H9 (cell line): ENCODE results near the gene ERC2. TPM values are rescaled to one million over a fixed set of nuclear protein-coding genes. Genes with fewer than 3 reads are reported as not detected.

Experiments
- DNase-seq: peaks from one replicate; pipeline ENCODE4 v3.0.0-alpha.2; 2017
- H2AFZ ChIP-seq: one replicate; pipeline ENCODE4 v1.6.1; 2013; ENCODE audit warnings: mild to moderate bottlenecking, low read length, control low read depth, moderate library complexity
- H2AK5ac ChIP-seq: 2 replicates; pipeline ENCODE4 v1.6.1; 2013; ENCODE audit warnings: low read length, control low read depth, mixed read lengths; ENCODE audit not compliant: insufficient read length
- H2BK120ac ChIP-seq: one replicate; pipeline ENCODE4 v1.6.1; 2013; ENCODE audit warnings: low read depth, mild to moderate bottlenecking, low read length, control low read depth, inconsistent platforms; ENCODE audit not compliant: poor library complexity, severe bottlenecking
- H2BK12ac ChIP-seq: 2 replicates; pipeline ENCODE4 v1.6.1; 2013; ENCODE audit warnings: low read length, control low read depth, mixed read lengths, low read depth; ENCODE audit not compliant: insufficient read length
- H2BK15ac ChIP-seq: 2 replicates; pipeline ENCODE4 v1.6.1; 2013; ENCODE audit warnings: low read depth, low read length, control low read depth
- H2BK20ac ChIP-seq: one replicate; pipeline ENCODE4 v1.6.1; 2013; ENCODE audit warnings: low read depth, mild to moderate bottlenecking, low read length, control low read depth, inconsistent platforms; ENCODE audit not compliant: poor library complexity, severe bottlenecking
- H2BK5ac ChIP-seq: 2 replicates; pipeline ENCODE4 v1.6.1; 2013; ENCODE audit warnings: low read length, control low read depth, mixed read lengths; ENCODE audit not compliant: insufficient read length
- H3K14ac ChIP-seq: 2 replicates; pipeline ENCODE4 v1.6.1; 2013; ENCODE audit warnings: low read length, control low read depth; ENCODE audit not compliant: insufficient read depth
- H3K18ac ChIP-seq: 2 replicates; pipeline ENCODE4 v1.6.1; 2013; ENCODE audit warnings: low read depth, mild to moderate bottlenecking, mixed read lengths, low read length, control low read depth; ENCODE audit not compliant: insufficient read length
- H3K23ac ChIP-seq: 2 replicates; pipeline ENCODE4 v1.6.1; 2013; ENCODE audit warnings: low read length, control low read depth, mixed read lengths, low read depth; ENCODE audit not compliant: insufficient read length
- H3K23me2 ChIP-seq: 2 replicates; pipeline ENCODE4 v1.6.1; 2013; ENCODE audit warnings: low read depth, mild to moderate bottlenecking, mixed read lengths, low read length, control low read depth; ENCODE audit not compliant: insufficient read length, poor library complexity, severe bottlenecking
- H3K27ac ChIP-seq: 2 replicates; pipeline ENCODE4 v1.5.1; 2013; ENCODE audit warnings: low read length, control low read depth, mixed read lengths, low read depth; ENCODE audit not compliant: insufficient read length
- H3K27me3 ChIP-seq: 2 replicates; pipeline ENCODE4 v1.6.1; 2013; ENCODE audit warnings: low read length, control low read depth, inconsistent platforms; ENCODE audit not compliant: insufficient read depth
- H3K4ac ChIP-seq: 2 replicates; pipeline ENCODE4 v1.6.1; 2013; ENCODE audit warnings: low read depth, mild to moderate bottlenecking, control low read depth, inconsistent platforms, low read length, moderate library complexity
- H3K4me1 ChIP-seq: 2 replicates; pipeline ENCODE4 v1.6.1; 2013; ENCODE audit warnings: low read length, control low read depth, inconsistent platforms; ENCODE audit not compliant: insufficient read depth
- H3K4me2 ChIP-seq: 2 replicates; pipeline ENCODE4 v1.6.1; 2013; ENCODE audit warnings: low read length, control low read depth, mixed read lengths; ENCODE audit not compliant: insufficient read length, insufficient read depth
- H3K56ac ChIP-seq: 2 replicates; pipeline ENCODE4 v1.6.1; 2013; ENCODE audit warnings: low read depth, mild to moderate bottlenecking, mixed read lengths, low read length, control low read depth; ENCODE audit not compliant: insufficient read length
- H3K79me1 ChIP-seq: 2 replicates; pipeline ENCODE4 v1.6.1; 2013; ENCODE audit warnings: low read depth, mild to moderate bottlenecking, moderate library complexity, low read length, control low read depth, inconsistent platforms; ENCODE audit not compliant: insufficient read depth, poor library complexity, severe bottlenecking
- H3K79me2 ChIP-seq: 2 replicates; pipeline ENCODE4 v1.6.1; 2013; ENCODE audit warnings: low read length, control low read depth, inconsistent platforms; ENCODE audit not compliant: insufficient read depth
- H3K9ac ChIP-seq: 2 replicates; pipeline ENCODE4 v1.6.1; 2013; ENCODE audit warnings: low read length, control low read depth, mixed read lengths; ENCODE audit not compliant: insufficient read length; ENCODE audit errors: extremely low read depth
- H3K9me3 ChIP-seq: one replicate; pipeline ENCODE4 v1.6.1; 2013; ENCODE audit warnings: low read depth, low read length, inconsistent platforms; ENCODE audit not compliant: control insufficient read depth
- H3T11ph ChIP-seq: one replicate; pipeline ENCODE4 v1.6.1; 2013; ENCODE audit warnings: mild to moderate bottlenecking, low read length, control low read depth, inconsistent platforms
- H4K20me1 ChIP-seq: one replicate; pipeline ENCODE4 v1.6.1; 2013; ENCODE audit not compliant: control insufficient read depth, insufficient read length, insufficient read depth
- H4K5ac ChIP-seq: 2 replicates; pipeline ENCODE4 v1.6.1; 2013; ENCODE audit warnings: low read depth, mild to moderate bottlenecking, mixed read lengths, low read length, control low read depth; ENCODE audit not compliant: insufficient read length
- H4K8ac ChIP-seq: replicated peaks from 2 replicates; pipeline ENCODE4 v1.6.1; 2013; ENCODE audit warnings: low read length, control low read depth, mixed read lengths, low read depth; ENCODE audit not compliant: insufficient read length
- H4K91ac ChIP-seq: 2 replicates; pipeline ENCODE4 v1.6.1; 2013; ENCODE audit warnings: low read depth, mild to moderate bottlenecking, moderate library complexity, mixed read lengths, low read length, control low read depth; ENCODE audit not compliant: insufficient read length
- H3K27ac Mint-ChIP-seq, 3 experiments: 2 replicates in 2 of 3; 3 replicates in 1 of 3; pipeline ENCODE4 v1.8.0; 2020 to 2021; ENCODE audit warnings: mixed read lengths in 3 of 3, mild to moderate bottlenecking in 1 of 3, moderate library complexity in 1 of 3
- H3K27me3 Mint-ChIP-seq: 2 replicates; pipeline ENCODE4 v1.8.0; 2021; ENCODE audit warnings: low read depth, mild to moderate bottlenecking, moderate library complexity, mixed read lengths
- H3K36me3 Mint-ChIP-seq, 3 experiments: 2 replicates in 2 of 3; 3 replicates in 1 of 3; pipeline ENCODE4 v1.8.0; 2020 to 2021; ENCODE audit warnings: low read depth in 3 of 3, mixed read lengths in 3 of 3; ENCODE audit not compliant: insufficient read depth in 1 of 3
- H3K4me1 Mint-ChIP-seq, 2 experiments: 2 replicates each; pipeline ENCODE4 v1.8.0; 2020; ENCODE audit warnings: mixed read lengths in 2 of 2
- H3K4me3 Mint-ChIP-seq, 2 experiments: 2 replicates in 1 of 2; 3 replicates in 1 of 2; pipeline ENCODE4 v1.8.0; 2020 to 2021; ENCODE audit warnings: mild to moderate bottlenecking in 2 of 2, mixed read lengths in 2 of 2, moderate library complexity in 1 of 2
- H3K9me3 Mint-ChIP-seq, 2 experiments: 2 replicates in 1 of 2; 3 replicates in 1 of 2; pipeline ENCODE4 v1.8.0; 2020; ENCODE audit warnings: mild to moderate bottlenecking in 2 of 2, mixed read lengths in 2 of 2, moderate library complexity in 1 of 2
- CTCF ChIP-seq: fragments of 200-600 bp; sonication (generic); conservative IDR thresholded peaks from 3 replicates; pipeline ENCODE4 v1.8.0; 2021; ENCODE audit warnings: antibody characterized with exemption, mild to moderate bottlenecking
- WGBS: extraction: QIAGEN DNeasy Blood & Tissue Kit; methylation state at CpG from one replicate; pipeline ENCODE4 v1.1.7; 2013; ENCODE audit warnings: missing lambda C conversion rate, low lambda C conversion rate, mixed read lengths; ENCODE audit not compliant: insufficient read length; ENCODE audit errors: extremely low coverage; 5-methylcytosine and 5-hydroxymethylcytosine counted together
- total RNA-seq: library from RNA; stranded (reverse); gene quantifications from 2 replicates; pipeline ENCODE4 v1.2.1, GENCODE V29; 2021

Gene ERC2
- total RNA-seq, 1 experiment from 2014 or later, result 15.4 TPM

GRCh38 chr3:56124546-56124945 is 343.7 kb downstream of the ERC2 start:
- H3K4me3 Mint-ChIP-seq, result no peak overlapping the region
- Histone ChIP-seq H3K9ac (no peak overlapping the region), H2AFZ (no peak overlapping the region), H4K5ac (no peak overlapping the region), H2BK5ac (no peak overlapping the region), H4K91ac (no peak overlapping the region), H2BK20ac (no peak overlapping the region), H3K18ac (no peak overlapping the region), H3K27me3 (no peaks in the 10 kb centered on the region; the same call in 1 of the 2 replicates), H3K23me2 (no peaks in the 10 kb centered on the region), H3K14ac (no peak overlapping the region), H2BK120ac (no peak overlapping the region), H3K56ac (no peak overlapping the region), H3K23ac (no peak overlapping the region), H3K9me3 (no peaks in the 10 kb centered on the region), H3K4ac (no peak overlapping the region), H3K27ac (no peak overlapping the region), H3K79me2 (no peaks in the 10 kb centered on the region), H2AK5ac (no peak overlapping the region), H3K79me1 (no peaks in the 10 kb centered on the region), H3K4me2 (no peak overlapping the region), H4K8ac (no peak overlapping the region), H3T11ph (no peak overlapping the region), H4K20me1 (no peaks in the 10 kb centered on the region), H3K4me1 (peaks cover 13% of the 10 kb centered on the region; the same call in 1 of the 2 replicates), H2BK12ac (no peak overlapping the region), H2BK15ac (no peak overlapping the region)
- peaks cover 47 to 48% of the 10 kb centered on the region in 2 experiments for H3K4me1 Mint-ChIP-seq
- H3K27me3 Mint-ChIP-seq, result peaks cover 2% of the 10 kb centered on the region; the same call in 1 of the 2 replicates
- H3K9me3 Mint-ChIP-seq, result peaks cover 6 to 7% of the 10 kb centered on the region in 2 experiments; a peak in 3 of 5 replicates
- no CpG with 5 or more reads among the region's 1 CpG for WGBS
- TF ChIP-seq CTCF, result no peak
- H3K27ac Mint-ChIP-seq, result no peak overlapping the region
- H3K36me3 Mint-ChIP-seq, result peaks cover 2 to 9% (median 9%) of the 10 kb centered on the region in 3 experiments; a peak in 6 of 7 replicates
- DNase-seq, result no peak
